NOMO-1 (cell line): Measurements from ENCODE around the gene ARHGAP6.
"Not testable (repeated sequence)": the region's sequence is repeated elsewhere in the genome, so short reads cannot be mapped to it uniquely, and the experiment has no call there.

Experiments used
- DNase-seq, 2 experiments: peaks; one replicate each; lab custom pipeline; 2025; ENCODE audit not compliant: unreplicated experiment in 2 of 2; lab: John Stamatoyannopoulos, UW

ARHGAP6 gene

GRCh38 chrX:11579636-11580600, 85.8 kb downstream of the ARHGAP6 start:
- no peak for DNase-seq

- DNase-seq, result not testable (repeated sequence)
Measured at GRCh38 chrX:11578301-11578700, 87.4 kb downstream of the ARHGAP6 start.

- no peak for DNase-seq
Measured at GRCh38 chrX:11577603-11578002, 88.1 kb downstream of the ARHGAP6 start.

- peak in 1 of 2 experiments; percentile 60 for DNase-seq
Measured at GRCh38 chrX:11575332-11575731, 90.4 kb downstream of the ARHGAP6 start.

- DNase-seq, result no peak
Measured at GRCh38 chrX:11567528-11568220, 98.0 kb downstream of the ARHGAP6 start.

GRCh38 chrX:11566789-11567188, 98.9 kb downstream of the ARHGAP6 start:
- DNase-seq, result no peak

- DNase-seq, result no peak
Measured at GRCh38 chrX:11566173-11566572, 99.5 kb downstream of the ARHGAP6 start.

GRCh38 chrX:11564546-11564945, 101.2 kb downstream of the ARHGAP6 start:
- no peak for DNase-seq

GRCh38 chrX:11562570-11562969, 103.2 kb downstream of the ARHGAP6 start:
- DNase-seq, result peak; percentile 31 to 70

GRCh38 chrX:11558972-11559371, 106.7 kb downstream of the ARHGAP6 start:
- peak; percentile 20 to 56 for DNase-seq

- DNase-seq, result no peak
Measured at GRCh38 chrX:11557120-11557519, 108.6 kb downstream of the ARHGAP6 start.

GRCh38 chrX:11555759-11556158, 110.0 kb downstream of the ARHGAP6 start:
- no peak for DNase-seq

GRCh38 chrX:11553594-11553993, 112.1 kb downstream of the ARHGAP6 start:
- no peak for DNase-seq

GRCh38 chrX:11551151-11551550, 114.6 kb downstream of the ARHGAP6 start:
- no peak for DNase-seq

GRCh38 chrX:11546917-11547316, 118.8 kb downstream of the ARHGAP6 start:
- no peak for DNase-seq

GRCh38 chrX:11543249-11543648, 122.5 kb downstream of the ARHGAP6 start:
- DNase-seq, result no peak

GRCh38 chrX:11541510-11541909, 124.2 kb downstream of the ARHGAP6 start:
- DNase-seq, result no peak

- peak; percentile 52 to 53 for DNase-seq
Measured at GRCh38 chrX:11540532-11541377, 125.0 kb downstream of the ARHGAP6 start.

- peak in 1 of 2 experiments; percentile 5 for DNase-seq
Measured at GRCh38 chrX:11537141-11537540, 128.6 kb downstream of the ARHGAP6 start.

- no peak for DNase-seq
Measured at GRCh38 chrX:11535156-11535919, 130.4 kb downstream of the ARHGAP6 start.
